Stomach smooth muscle (tissue), 2 donors: ENCODE measurements around the gene NOL12.
"Not testable (repeated sequence)": the region's sequence is repeated elsewhere in the genome, so short reads cannot be mapped to it uniquely, and the experiment has no call there.

Experiments
- H3K27ac ChIP-seq: one replicate; pipeline ENCODE4 v1.7.0; 2013; ENCODE audit warnings: mild to moderate bottlenecking, low read length, inconsistent platforms
- H3K27me3 ChIP-seq, 2 donors: one replicate each; pipeline ENCODE4 v1.7.0; 2013; ENCODE audit warnings: low read length in 2 of 2; ENCODE audit not compliant: insufficient read depth in 2 of 2, control insufficient read depth in 1 of 2
- H3K36me3 ChIP-seq, 2 donors: one replicate each; pipeline ENCODE4 v1.7.0; 2013; ENCODE audit warnings: low read length in 2 of 2; ENCODE audit not compliant: control insufficient read depth in 2 of 2, insufficient read depth in 2 of 2
- H3K4me1 ChIP-seq: one replicate; pipeline ENCODE4 v1.7.0; 2013; ENCODE audit warnings: low read length; ENCODE audit not compliant: control insufficient read depth, insufficient read depth
- H3K4me3 ChIP-seq, 2 donors: one replicate each; pipeline ENCODE4 v1.7.0; 2013; ENCODE audit warnings: low read length in 2 of 2
- H3K9ac ChIP-seq, 2 donors: one replicate each; pipeline ENCODE4 v1.7.0; 2013; ENCODE audit warnings: low read length in 2 of 2, mild to moderate bottlenecking in 1 of 2
- H3K9me3 ChIP-seq, 2 donors: one replicate each; pipeline ENCODE4 v1.7.0; 2013; ENCODE audit warnings: low read length in 2 of 2; ENCODE audit not compliant: control insufficient read depth in 2 of 2
- donor health status: healthy.
- donor health status: Pancreatic carcinoma.

The NOL12 gene

DNA sequence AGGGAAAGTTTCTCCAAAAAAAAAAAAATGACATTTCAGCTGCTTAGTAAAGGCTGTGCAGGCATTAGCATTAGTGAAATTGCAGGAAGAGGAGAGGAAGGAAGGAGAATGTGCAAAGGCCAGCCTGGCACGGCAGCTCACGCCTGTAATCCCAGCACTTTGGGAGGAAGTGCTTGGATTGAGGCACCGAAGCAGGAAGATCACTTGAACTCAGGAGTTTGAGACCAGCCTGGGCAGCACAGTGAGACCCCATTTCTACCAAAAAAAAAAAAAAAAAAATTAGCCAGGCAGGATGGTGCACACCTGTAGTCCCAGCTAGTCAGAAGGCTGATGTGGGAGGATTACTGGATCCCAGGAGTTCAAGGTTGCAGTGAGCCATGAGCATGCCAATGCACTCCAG is 18.5 kb downstream of the NOL12 start:
- H3K9me3 ChIP-seq = no peaks in the 10 kb centered on the region
- H3K4me3 ChIP-seq = no peak overlapping the region
- H3K27me3 ChIP-seq = no peaks in the 10 kb centered on the region
- H3K36me3 ChIP-seq = no peaks in the 10 kb centered on the region
- H3K4me1 ChIP-seq = no peaks in the 10 kb centered on the region
- H3K9ac ChIP-seq = no peak overlapping the region
- H3K27ac ChIP-seq = no peak overlapping the region

- no peaks in the 10 kb centered on the region for H3K9me3 ChIP-seq
- H3K27ac ChIP-seq = no peak overlapping the region
- H3K27me3 ChIP-seq = no peaks in the 10 kb centered on the region
- no peak overlapping the region for H3K4me3 ChIP-seq
- no peaks in the 10 kb centered on the region for H3K36me3 ChIP-seq
- H3K4me1 ChIP-seq = no peaks in the 10 kb centered on the region
- no peak overlapping the region for H3K9ac ChIP-seq
Measured at GRCh38 chr22:37705205-37705604, 19.1 kb downstream of the NOL12 start.

DNA sequence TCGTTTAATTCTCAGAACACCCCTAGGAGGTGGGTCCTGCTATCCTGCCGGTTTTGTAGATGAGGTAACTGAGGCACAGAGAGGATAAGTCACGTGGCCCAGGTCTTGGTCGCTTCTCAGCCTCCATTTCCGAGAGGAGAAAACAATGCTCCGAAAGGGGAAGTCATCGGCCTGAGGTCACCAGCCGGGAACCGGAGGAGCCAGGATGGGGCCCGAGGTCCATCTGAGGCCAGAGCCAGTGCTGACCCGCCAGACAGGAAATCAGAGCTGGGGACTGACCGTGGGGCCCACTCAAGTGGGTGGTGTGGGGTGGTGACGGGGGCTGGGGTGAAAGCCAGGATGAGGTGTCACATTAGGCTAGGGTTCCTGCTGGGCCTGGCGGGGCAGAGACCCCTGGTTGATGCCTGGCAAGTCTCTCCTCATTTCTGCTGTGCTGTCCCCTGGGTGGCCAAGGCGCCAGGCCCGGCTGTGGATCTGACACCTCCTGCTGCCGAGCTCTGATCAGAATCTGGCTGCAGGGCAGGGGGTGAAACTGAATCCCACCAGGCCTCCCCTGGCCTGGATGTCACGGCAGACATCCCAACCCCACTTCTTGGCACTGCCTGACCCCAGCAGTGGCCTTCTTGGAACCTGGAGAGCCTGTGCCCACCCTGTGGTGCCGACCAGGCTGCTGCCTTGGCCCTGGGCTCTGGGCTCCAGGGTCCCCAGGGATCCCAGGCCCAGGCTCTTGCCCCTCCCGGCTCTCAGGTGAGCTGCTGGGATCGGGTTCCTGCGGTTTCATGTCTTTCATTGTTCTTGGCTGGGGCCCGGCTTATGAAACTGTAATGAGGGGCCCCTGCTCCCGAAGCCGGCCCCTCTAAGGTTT is 22.7 kb downstream of the NOL12 start:
- Histone ChIP-seq H3K27ac (no peak overlapping the region), H3K27me3 (no peaks in the 10 kb centered on the region), H3K9ac (no peak overlapping the region), H3K36me3 (no peaks in the 10 kb centered on the region), H3K4me3 (no peak overlapping the region), H3K4me1 (no peaks in the 10 kb centered on the region), H3K9me3 (no peaks in the 10 kb centered on the region)

- H3K9me3 ChIP-seq = no peaks in the 10 kb centered on the region
- H3K4me3 ChIP-seq = no peak overlapping the region
- H3K4me1 ChIP-seq = no peaks in the 10 kb centered on the region
- H3K27ac ChIP-seq = no peak overlapping the region
- H3K36me3 ChIP-seq = no peaks in the 10 kb centered on the region
- no peak overlapping the region for H3K9ac ChIP-seq
- no peaks in the 10 kb centered on the region for H3K27me3 ChIP-seq
Measured at GRCh38 chr22:37709445-37709765, 23.3 kb downstream of the NOL12 start.

DNA sequence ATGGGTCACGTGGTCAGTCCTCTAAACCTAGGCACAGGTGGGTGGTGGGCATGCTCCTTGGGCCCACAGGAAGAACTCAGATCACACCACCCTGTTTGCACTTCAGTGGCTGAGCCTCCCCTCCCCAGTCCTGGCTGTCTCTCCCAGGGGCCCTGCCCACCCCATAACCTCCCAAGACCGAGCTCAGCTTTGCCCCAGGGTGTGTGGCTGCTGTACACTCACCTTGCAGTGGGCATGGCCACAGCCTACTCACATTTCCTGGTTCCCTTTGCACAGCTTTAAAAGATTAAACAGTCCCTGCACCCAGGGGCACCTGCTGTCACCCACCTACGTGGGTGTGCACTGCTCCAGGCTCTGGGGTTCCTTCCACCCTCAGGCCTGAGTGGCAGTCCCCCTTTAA is 24.5 kb downstream of the NOL12 start:
- H3K27ac ChIP-seq = no peak overlapping the region
- no peaks in the 10 kb centered on the region for H3K36me3 ChIP-seq
- H3K9me3 ChIP-seq = no peaks in the 10 kb centered on the region

DNA sequence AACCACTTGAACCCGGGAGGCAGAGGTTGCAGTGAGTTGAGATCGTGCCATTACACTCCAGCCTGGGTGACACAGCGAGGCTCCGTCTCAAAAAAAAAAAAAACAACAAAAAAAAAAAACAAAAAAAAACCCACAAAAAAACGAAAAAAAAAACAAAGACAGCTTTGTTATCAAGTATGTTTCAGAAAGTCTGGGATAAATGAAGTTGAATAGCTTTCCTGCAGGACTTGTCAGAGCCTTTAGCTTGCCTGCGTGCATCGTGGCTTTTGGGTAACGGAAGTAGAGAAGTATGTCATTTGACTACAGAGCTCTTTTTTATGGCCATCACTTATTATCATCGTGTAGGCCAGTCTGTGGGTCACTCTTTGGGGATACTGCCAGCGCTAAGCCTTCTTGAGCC is 25.3 kb downstream of the NOL12 start:
- no peaks in the 10 kb centered on the region for H3K4me1 ChIP-seq
- H3K36me3 ChIP-seq = no peaks in the 10 kb centered on the region
- no peaks in the 10 kb centered on the region for H3K9me3 ChIP-seq
- H3K27me3 ChIP-seq = no peaks in the 10 kb centered on the region
- H3K4me3 ChIP-seq = no peak overlapping the region
- H3K27ac ChIP-seq = no peak overlapping the region
- H3K9ac ChIP-seq = no peak overlapping the region

More for the DNA sequence above, 24.5 kb downstream of the NOL12 start:
- no peak overlapping the region for H3K4me3 ChIP-seq
- H3K9ac ChIP-seq = no peak overlapping the region
- H3K4me1 ChIP-seq = no peaks in the 10 kb centered on the region
- H3K27me3 ChIP-seq = no peaks in the 10 kb centered on the region

DNA sequence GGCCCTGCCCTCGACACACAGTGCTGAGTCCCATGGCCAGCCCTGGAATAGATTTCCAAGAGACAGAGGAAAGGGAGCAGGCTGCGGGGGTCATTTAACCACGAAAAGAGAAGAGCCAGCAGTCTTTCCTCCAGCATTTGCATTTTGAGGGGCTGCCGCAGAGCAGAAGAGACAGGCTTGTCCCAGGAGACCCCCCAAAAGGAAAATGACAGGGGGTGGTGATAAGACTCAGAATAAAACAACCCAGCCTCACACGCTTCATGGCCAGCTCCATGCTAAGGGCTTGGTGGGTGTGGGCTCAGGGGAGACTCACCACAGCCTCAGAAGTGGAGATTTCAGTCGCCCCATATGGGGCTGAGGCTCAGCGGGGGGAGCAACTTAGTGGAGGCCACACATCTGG is 27.6 kb downstream of the NOL12 start:
- Histone ChIP-seq H3K36me3 (no peaks in the 10 kb centered on the region), H3K4me1 (no peaks in the 10 kb centered on the region), H3K9ac (no peak overlapping the region), H3K27ac (no peak overlapping the region), H3K4me3 (no peak overlapping the region), H3K9me3 (no peaks in the 10 kb centered on the region), H3K27me3 (no peaks in the 10 kb centered on the region)

DNA sequence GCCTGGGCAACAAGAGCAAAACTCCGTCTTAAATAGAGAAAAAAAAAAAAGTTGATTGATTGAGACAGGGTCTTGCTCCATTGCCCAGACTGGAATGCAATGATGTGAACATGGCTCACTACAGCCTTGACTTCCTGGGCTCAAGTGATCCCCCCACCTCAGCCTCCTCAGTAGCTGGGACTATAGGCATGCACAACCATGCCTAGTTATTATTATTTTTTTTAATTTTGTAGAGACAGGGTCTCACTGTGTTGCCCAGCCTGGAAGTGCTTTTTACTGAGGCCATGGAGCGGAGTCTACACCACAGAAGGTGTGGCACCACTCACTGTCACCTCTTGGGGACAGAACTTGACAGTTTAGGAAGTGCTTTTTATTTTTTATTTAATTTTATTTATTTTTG is 28.5 kb downstream of the NOL12 start:
- no peaks in the 10 kb centered on the region for H3K4me1 ChIP-seq
- H3K27me3 ChIP-seq = no peaks in the 10 kb centered on the region
- no peaks in the 10 kb centered on the region for H3K36me3 ChIP-seq
- H3K27ac ChIP-seq = no peak overlapping the region
- no peak overlapping the region for H3K4me3 ChIP-seq
- no peaks in the 10 kb centered on the region for H3K9me3 ChIP-seq
- no peak overlapping the region for H3K9ac ChIP-seq

DNA sequence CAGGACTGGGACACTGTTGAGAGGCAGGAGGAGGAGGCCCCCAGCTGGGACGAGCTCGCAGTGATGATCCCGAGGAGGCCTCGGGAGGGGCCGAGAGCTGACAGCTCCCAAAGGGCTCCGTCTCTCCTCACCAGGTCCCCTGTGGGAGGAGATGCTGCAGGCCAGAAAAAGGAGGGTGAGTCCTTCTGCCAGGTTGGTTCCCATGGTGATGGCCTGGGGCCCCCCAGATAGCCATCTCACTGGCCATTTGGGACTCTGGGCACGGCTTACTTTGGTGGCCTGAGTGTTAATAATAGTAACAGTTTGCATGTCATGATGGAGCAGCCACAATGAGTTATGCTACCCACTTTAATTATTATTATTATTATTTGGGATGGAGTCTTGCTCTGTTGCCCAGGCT is 29.6 kb downstream of the NOL12 start:
- no peaks in the 10 kb centered on the region for H3K36me3 ChIP-seq
- no peak overlapping the region for H3K9ac ChIP-seq
- H3K27me3 ChIP-seq = no peaks in the 10 kb centered on the region
- no peak overlapping the region for H3K27ac ChIP-seq
- H3K9me3 ChIP-seq = no peaks in the 10 kb centered on the region
- H3K4me3 ChIP-seq = no peak overlapping the region
- no peaks in the 10 kb centered on the region for H3K4me1 ChIP-seq

DNA sequence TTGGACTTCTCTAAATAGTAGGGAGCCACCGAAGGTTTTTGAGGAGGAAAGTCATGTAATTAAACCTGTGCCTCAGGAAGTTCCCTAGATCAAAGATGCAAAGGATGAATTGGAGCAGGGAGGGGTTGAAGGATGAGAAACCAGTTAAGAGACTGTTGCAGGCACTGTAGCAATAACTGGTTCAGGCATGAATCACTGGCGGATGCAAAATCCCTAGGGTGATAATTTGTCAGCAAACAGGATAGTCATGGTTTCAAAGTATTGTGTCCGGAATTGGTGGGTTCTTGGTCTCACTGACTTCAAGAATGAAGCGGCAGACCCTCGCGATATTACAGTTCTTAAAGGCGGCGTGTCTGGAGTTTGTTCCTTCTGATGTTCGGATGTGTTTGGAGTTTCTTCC is 30.6 kb downstream of the NOL12 start:
- H3K9ac ChIP-seq = no peak overlapping the region
- H3K36me3 ChIP-seq = no peaks in the 10 kb centered on the region
- no peaks in the 10 kb centered on the region for H3K9me3 ChIP-seq
- no peak overlapping the region for H3K27ac ChIP-seq
- H3K4me3 ChIP-seq = no peak overlapping the region
- no peaks in the 10 kb centered on the region for H3K27me3 ChIP-seq
- no peaks in the 10 kb centered on the region for H3K4me1 ChIP-seq

DNA sequence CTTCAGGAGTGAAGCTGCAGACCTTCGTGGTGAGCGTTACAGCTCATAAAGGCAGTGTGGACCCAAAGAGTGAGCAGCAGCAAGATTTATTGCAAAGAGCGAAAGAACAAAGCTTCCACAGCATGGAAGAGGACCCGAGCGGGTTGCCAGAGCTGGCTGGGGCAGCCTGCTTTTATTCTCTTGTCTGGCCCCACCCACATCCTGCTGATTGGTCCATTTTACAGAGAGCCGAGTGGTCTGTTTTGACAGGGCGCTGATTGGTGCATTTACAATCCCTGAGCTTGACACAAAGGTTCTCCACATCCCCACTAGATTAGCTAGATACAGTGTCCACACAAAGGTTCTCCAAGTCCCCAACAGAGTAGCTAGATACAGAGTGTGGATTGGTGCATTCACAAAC is 31.1 kb downstream of the NOL12 start:
- H3K4me1 ChIP-seq, H3K4me3 ChIP-seq, H3K9ac ChIP-seq, H3K27me3 ChIP-seq, H3K9me3 ChIP-seq, H3K36me3 ChIP-seq, H3K27ac ChIP-seq: not testable (repeated sequence)
